GM12878 (cell line): ENCODE data around the gene SLC23A1. TPM values are rescaled to one million over a fixed set of nuclear protein-coding genes. Genes with fewer than 3 reads are reported as not detected.

Experiments
- ATAC-seq: fragments of 200-7000 bp; cut with Tn5 transposase; 3 replicates; pipeline ENCODE4 v1.9.1; 2020; ENCODE audit warnings: mild to moderate bottlenecking, moderate library complexity
- BruUV-seq: library from RNA; stranded (reverse); fragments of 400-500 nt; replicated peaks from 2 replicates; lab custom pipeline; 2021; lab: Mats Ljungman, UMichigan
- CTCF ChIA-PET: fragments of 300-600 bp; sonication (Branson Sonifier 250); formaldehyde crosslinking; extraction: SDS; loops from one replicate; lab custom pipeline; 2021; ENCODE audit warnings: inconsistent platforms; lab: Yijun Ruan, JAX
- POLR2A ChIA-PET: fragments of 350-600 bp; formaldehyde crosslinking; extraction: SDS; loops from one replicate; lab custom pipeline; 2021; ENCODE audit warnings: inconsistent platforms; lab: Charles Lee
- RAD21 ChIA-PET: fragments of 300-600 bp; sonication (Branson Sonifier 250); formaldehyde crosslinking; loops from one replicate; lab custom pipeline; 2023; ENCODE audit warnings: antibody characterized with exemption; ENCODE audit not compliant: unreplicated experiment; lab: Charles Lee
- SMC1A ChIA-PET: fragments of 300-600 bp; sonication (Branson Sonifier 250); formaldehyde crosslinking; loops from one replicate; lab custom pipeline; 2023; ENCODE audit not compliant: unreplicated experiment, uncharacterized antibody; lab: Charles Lee
- DNase-seq: peaks from one replicate; pipeline ENCODE4 v3.0.0-alpha.2; 2011; ENCODE audit warnings: low read depth, low spot score
- FAIRE-seq: peaks from 3 replicates; lab custom pipeline; 2011; peaks lifted over from hg19 to GRCh38; lab: Jason Lieb, UNC
- H2AFZ ChIP-seq: 2 replicates; pipeline ENCODE4 v1.6.0; 2011; ENCODE audit warnings: low read depth, low read length, control low read depth; ENCODE audit not compliant: control insufficient read depth
- H3K27ac ChIP-seq: 2 replicates; pipeline ENCODE4 v1.5.1; 2011; ENCODE audit warnings: control low read depth; ENCODE audit not compliant: control insufficient read depth, insufficient read depth
- H3K27me3 ChIP-seq, 2 experiments: replicated peaks in 1 of 2; 2 replicates each; pipeline versions ENCODE4 v1.6.0 to v1.6.1; 2011; ENCODE audit warnings: low read length in 1 of 2; ENCODE audit not compliant: control insufficient read depth in 2 of 2, insufficient read depth in 2 of 2
- H3K36me3 ChIP-seq, 2 experiments: 2 replicates each; pipeline ENCODE4 v1.5.1; 2011; ENCODE audit warnings: low read length in 1 of 2; ENCODE audit not compliant: control insufficient read depth in 2 of 2, insufficient read depth in 2 of 2
- H3K4me1 ChIP-seq: 2 replicates; pipeline ENCODE4 v1.6.1; 2011; ENCODE audit warnings: mild to moderate bottlenecking, low read length, moderate library complexity, mixed read lengths; ENCODE audit not compliant: control insufficient read depth, insufficient read depth
- H3K4me2 ChIP-seq: 2 replicates; pipeline ENCODE4 v1.6.0; 2011; ENCODE audit warnings: control low read depth; ENCODE audit not compliant: control insufficient read depth, insufficient read depth
- H3K4me3 ChIP-seq: fragments of 200-600 bp; sonication (generic); 2 replicates; pipeline ENCODE4 v1.5.1; 2016
- H3K79me2 ChIP-seq: 2 replicates; pipeline ENCODE4 v1.6.0; 2011; ENCODE audit warnings: low read length; ENCODE audit not compliant: control insufficient read depth, insufficient read depth
- H3K9ac ChIP-seq: 2 replicates; pipeline ENCODE4 v1.8.0; 2011; ENCODE audit warnings: low read length, control low read depth, mixed read lengths; ENCODE audit not compliant: control insufficient read depth, insufficient read depth
- H3K9me3 ChIP-seq: replicated peaks from 3 replicates; pipeline ENCODE4 v1.5.1; 2011; ENCODE audit warnings: mild to moderate bottlenecking, low read length; ENCODE audit not compliant: control insufficient read depth, insufficient read depth
- H4K20me1 ChIP-seq: 2 replicates; pipeline ENCODE4 v1.6.0; 2011; ENCODE audit not compliant: control insufficient read depth, insufficient read depth
- GATAD2B ChIP-seq: fragments of 450-650 bp; conservative IDR thresholded peaks from 2 replicates; pipeline ENCODE4 v1.6.1; 2017; ENCODE audit warnings: low read depth, mild to moderate bottlenecking, moderate library complexity
- IKZF2 ChIP-seq, 2 experiments: fragments of 450-650 bp; IDR thresholded peaks; 2 replicates each; pipeline ENCODE4 v1.6.1; 2017; ENCODE audit warnings: mild to moderate bottlenecking in 2 of 2, moderate library complexity in 2 of 2
- KLF5 ChIP-seq: fragments of 450-650 bp; IDR thresholded peaks from 2 replicates; pipeline ENCODE4 v1.6.1; 2014; ENCODE audit warnings: mild to moderate bottlenecking; ENCODE audit not compliant: partially characterized antibody
- NR2F1 ChIP-seq: fragments of 450-650 bp; conservative IDR thresholded peaks from 2 replicates; pipeline ENCODE4 v1.6.1; 2017; ENCODE audit warnings: mild to moderate bottlenecking
- PML ChIP-seq: IDR thresholded peaks from 2 replicates; pipeline ENCODE4 v1.6.1; 2012; ENCODE audit warnings: low read length, inconsistent platforms
- POLR2AphosphoS2 ChIP-seq: IDR thresholded peaks from 2 replicates; pipeline ENCODE4 v1.6.1; 2011; ENCODE audit warnings: low read depth, mild to moderate bottlenecking, low read length, improper control_type of control experiment, moderate library complexity
- RELA ChIP-seq: fragments of 450-650 bp; IDR thresholded peaks from 2 replicates; pipeline ENCODE4 v1.8.0; 2014; ENCODE audit warnings: borderline replicate concordance; ENCODE audit not compliant: partially characterized antibody
- SMC3 ChIP-seq: IDR thresholded peaks from 2 replicates; pipeline ENCODE4 v1.6.1; 2011; ENCODE audit warnings: low read length, improper control_type of control experiment, borderline replicate concordance
- SPI1 ChIP-seq: IDR thresholded peaks from 2 replicates; pipeline ENCODE4 v1.6.1; 2011; ENCODE audit warnings: low read depth, mild to moderate bottlenecking, low read length, moderate library complexity, borderline replicate concordance; ENCODE audit not compliant: insufficient read depth
- SUPT20H ChIP-seq: IDR thresholded peaks from 2 replicates; pipeline ENCODE4 v1.6.1; 2011; ENCODE audit warnings: low read depth, mild to moderate bottlenecking, low read length, moderate library complexity, borderline replicate concordance; ENCODE audit not compliant: control insufficient read depth
- TCF12 ChIP-seq: IDR thresholded peaks from 2 replicates; pipeline ENCODE4 v1.6.1; 2011; ENCODE audit warnings: low read depth, mild to moderate bottlenecking, low read length
- YBX1 ChIP-seq: fragments of 450-650 bp; IDR thresholded peaks from 2 replicates; pipeline ENCODE4 v1.6.1; 2016; ENCODE audit warnings: antibody characterized with exemption
- WGBS: methylation state at CpG from one replicate; pipeline ENCODE4 v1.1.6; 2016; ENCODE audit warnings: low lambda C conversion rate; ENCODE audit not compliant: insufficient replicate concordance, insufficient coverage; ENCODE audit errors: missing lambda C conversion rate; 5-methylcytosine and 5-hydroxymethylcytosine counted together
- in situ Hi-C: fragments of 300-500 bp; cut with MboI; formaldehyde crosslinking; loops from 9 replicates; pipeline ENCODE4 v1.14.3; 2018; ENCODE audit warnings: mixed read lengths
- intact Hi-C: fragments of 100-400 bp; cut with micrococcal nuclease; formaldehyde crosslinking; loops from one replicate; pipeline ENCODE4 v1.14.2; 2022; ENCODE audit not compliant: unreplicated experiment
- polyA plus RNA-seq, 11 experiments: library from polyadenylated mRNA; depleted of rRNA in 4 of 11; unstranded in 6 of 11; stranded (reverse) in 5 of 11; fragments of >200 nt; fragmentation: Nextera tagmentation in 4 of 11; fragmentation: Illumina TruSeq in 1 of 11; extraction: Ambion mirVana in 4 of 11; extraction: Trizol in 1 of 11; gene quantifications; 1 replicate in 1 of 11; 2 replicates in 10 of 11; pipeline versions ENCODE4 v1.2.1 to v1.2.3, GENCODE V29; 2011 to 2016; ENCODE audit warnings: inconsistent platforms in 2 of 11, missing spikeins in 2 of 11, low read depth in 1 of 11
- total RNA-seq, 4 experiments: library from RNA; depleted of rRNA in 3 of 4; stranded (reverse); fragments of >200 nt in 3 of 4; fragmentation: Illumina TruSeq in 1 of 4; extraction: Trizol in 1 of 4; gene quantifications; 2 replicates each; pipeline versions ENCODE4 v1.2.1 to v1.2.3, GENCODE V29; 2013 to 2021
- TF ChIP-seq, protein P1 (sequence below): IDR thresholded peaks from 2 replicates; pipeline ENCODE4 v1.6.1; 2011; ENCODE audit warnings: low read depth, low read length, improper control_type of control experiment, borderline replicate concordance
- TF ChIP-seq, protein P2 (sequence below): fragments of 450-650 bp; formaldehyde crosslinking; IDR thresholded peaks from 2 replicates; pipeline ENCODE4 v1.4.0; 2022; ENCODE audit warnings: mild to moderate bottlenecking, moderate library complexity
- TF ChIP-seq, protein P3 (sequence below): fragments of 450-650 bp; IDR thresholded peaks from 2 replicates; pipeline ENCODE4 v1.6.1; 2017; ENCODE audit warnings: mild to moderate bottlenecking

SLC23A1 gene
- total and polyA plus RNA-seq, 10 of the 15 experiments (the other 5 are each of a cell fraction or from before 2014, with no cell fraction given), result 0.35 to 4.7 (median 1.6) TPM

DNA sequence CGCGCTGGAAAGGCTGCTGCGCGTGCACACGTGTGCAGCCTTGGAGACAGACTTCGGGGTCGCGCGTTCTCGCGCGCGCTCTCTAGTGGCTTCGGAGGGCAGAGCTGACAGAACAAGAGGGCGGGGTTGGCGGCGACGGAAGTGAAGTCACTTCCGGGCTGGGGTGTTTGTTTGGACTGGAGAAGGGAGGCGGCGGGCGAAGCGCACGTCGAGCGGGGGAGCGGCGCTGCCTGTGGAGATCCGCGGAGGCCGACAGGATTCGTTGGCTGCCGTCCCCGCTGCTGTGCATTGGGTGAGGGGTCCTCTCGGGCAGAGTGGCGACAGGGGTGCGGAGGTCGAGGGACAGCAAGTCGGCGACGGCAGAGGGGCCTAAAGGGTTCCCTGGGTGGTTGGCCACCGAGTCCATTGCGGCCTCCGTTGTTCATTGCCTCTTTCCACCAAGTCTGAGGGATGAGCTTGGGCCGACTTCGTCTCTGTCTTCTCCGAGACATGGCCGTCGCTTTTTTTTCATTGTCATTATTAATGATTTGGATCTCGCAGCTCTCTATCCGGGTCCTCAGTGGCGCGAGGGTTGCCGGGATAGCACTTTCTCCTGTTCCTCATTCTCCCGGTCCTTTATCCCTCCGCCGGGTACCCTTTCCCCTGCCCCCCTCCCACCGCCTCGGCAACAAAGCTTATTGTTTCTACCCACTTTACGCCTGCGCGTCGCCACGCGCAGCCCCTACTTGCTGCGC, 41.2 kb downstream of the SLC23A1 start, which contains the start of gene PAIP2 (continued):
- TF ChIP-seq, protein P1, sequence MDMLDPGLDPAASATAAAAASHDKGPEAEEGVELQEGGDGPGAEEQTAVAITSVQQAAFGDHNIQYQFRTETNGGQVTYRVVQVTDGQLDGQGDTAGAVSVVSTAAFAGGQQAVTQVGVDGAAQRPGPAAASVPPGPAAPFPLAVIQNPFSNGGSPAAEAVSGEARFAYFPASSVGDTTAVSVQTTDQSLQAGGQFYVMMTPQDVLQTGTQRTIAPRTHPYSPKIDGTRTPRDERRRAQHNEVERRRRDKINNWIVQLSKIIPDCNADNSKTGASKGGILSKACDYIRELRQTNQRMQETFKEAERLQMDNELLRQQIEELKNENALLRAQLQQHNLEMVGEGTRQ, result 0 out of 2 replicates have a peak, but pooled peaks have one; percentile 13
- TF ChIP-seq POLR2AphosphoS2, result peak; percentile 80
- TF ChIP-seq, protein P2, sequence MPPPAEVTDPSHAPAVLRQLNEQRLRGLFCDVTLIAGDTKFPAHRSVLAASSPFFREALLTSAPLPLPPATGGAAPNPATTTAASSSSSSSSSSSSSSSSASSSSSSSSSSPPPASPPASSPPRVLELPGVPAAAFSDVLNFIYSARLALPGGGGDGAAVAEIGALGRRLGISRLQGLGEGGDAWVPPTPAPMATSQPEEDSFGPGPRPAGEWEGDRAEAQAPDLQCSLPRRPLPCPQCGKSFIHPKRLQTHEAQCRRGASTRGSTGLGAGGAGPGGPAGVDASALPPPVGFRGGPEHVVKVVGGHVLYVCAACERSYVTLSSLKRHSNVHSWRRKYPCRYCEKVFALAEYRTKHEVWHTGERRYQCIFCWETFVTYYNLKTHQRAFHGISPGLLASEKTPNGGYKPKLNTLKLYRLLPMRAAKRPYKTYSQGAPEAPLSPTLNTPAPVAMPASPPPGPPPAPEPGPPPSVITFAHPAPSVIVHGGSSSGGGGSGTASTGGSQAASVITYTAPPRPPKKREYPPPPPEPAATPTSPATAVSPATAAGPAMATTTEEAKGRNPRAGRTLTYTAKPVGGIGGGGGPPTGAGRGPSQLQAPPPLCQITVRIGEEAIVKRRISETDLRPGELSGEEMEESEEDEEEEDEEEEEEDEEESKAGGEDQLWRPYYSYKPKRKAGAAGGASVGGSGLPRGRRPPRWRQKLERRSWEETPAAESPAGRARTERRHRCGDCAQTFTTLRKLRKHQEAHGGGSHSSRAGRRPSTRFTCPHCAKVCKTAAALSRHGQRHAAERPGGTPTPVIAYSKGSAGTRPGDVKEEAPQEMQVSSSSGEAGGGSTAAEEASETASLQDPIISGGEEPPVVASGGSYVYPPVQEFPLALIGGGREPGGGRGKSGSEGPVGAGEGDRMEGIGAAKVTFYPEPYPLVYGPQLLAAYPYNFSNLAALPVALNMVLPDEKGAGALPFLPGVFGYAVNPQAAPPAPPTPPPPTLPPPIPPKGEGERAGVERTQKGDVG (CRISPR knock-in tag), result no peak
- TF ChIP-seq SMC3, result peak; percentile 60

DNA sequence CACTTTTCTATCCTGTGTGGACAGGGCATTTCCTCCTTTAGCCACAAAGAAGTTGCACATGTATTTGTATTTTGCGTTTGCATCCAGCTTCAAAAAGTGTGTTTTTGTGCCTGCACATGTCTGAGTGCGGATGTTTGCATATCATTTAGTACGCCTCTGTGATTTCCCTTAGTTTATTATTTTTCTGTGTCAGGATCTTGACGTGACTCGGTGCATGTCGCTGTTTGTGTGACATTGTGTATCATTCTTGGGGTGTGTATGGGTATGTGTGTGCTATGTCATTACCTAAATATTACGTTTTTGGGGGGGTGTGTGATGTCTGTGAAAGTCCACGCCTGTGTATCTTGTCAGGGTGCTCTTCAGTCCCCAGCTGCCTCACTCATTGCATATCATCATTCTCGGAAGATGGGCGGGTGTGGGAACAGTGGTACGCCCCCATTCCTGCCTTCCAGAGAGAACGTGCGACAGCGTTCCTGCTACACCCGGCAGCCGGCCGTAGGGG, 41.9 kb downstream of the SLC23A1 start:
- no TSS peak for BruUV-seq
- peaks cover 41% of the 10 kb centered on the region for H3K79me2 ChIP-seq
- no peaks in the 10 kb centered on the region for H4K20me1 ChIP-seq
- FAIRE-seq (no peak), DNase-seq (no peak), ATAC-seq (no peak; the same call in 2 of the 3 replicates)
- peak overlapping the region; percentile 82 for H3K4me2 ChIP-seq
- no peaks in the 10 kb centered on the region for H3K36me3 ChIP-seq
- peak overlapping the region; percentile 93 for H2AFZ ChIP-seq
- ChIA-PET SMC1A (interaction anchor here (1.1 to 1.8 kb wide), 10 partner anchors 16 to 90 kb away, joined by 3 to 14 read pairs (median 5); partner anchors contain the start of gene SPATA24), POLR2A (interaction anchor here (1.0 to 3.2 kb wide), 8 partner anchors 10 to 90 kb away, joined by 5 to 51 read pairs (median 8); partner anchors contain the start of genes MATR3 and MZB1), CTCF (interaction anchor here (0.7 to 3.1 kb wide), 19 partner anchors 8 to 173 kb away, joined by 3 to 24 read pairs (median 5); no protein-coding TSS in a partner anchor), RAD21 (interaction anchor here (0.6 to 3.8 kb wide), 13 partner anchors 9 to 798 kb away, joined by 3 to 42 read pairs (median 5); partner anchors contain the start of genes ETF1 and MZB1)
- intact Hi-C loops (loop anchor here (2.0 kb wide), 1 partner anchor 52 kb away; no protein-coding TSS in a partner anchor), in situ Hi-C loops (no loop called here)
- peaks cover 11% of the 10 kb centered on the region for H3K4me1 ChIP-seq
- no peaks in the 10 kb centered on the region for H3K27me3 ChIP-seq
- no peak overlapping the region; the same call in 1 of the 2 replicates for H3K27ac ChIP-seq
- H3K9me3 ChIP-seq, result no peaks in the 10 kb centered on the region
- under 1% methylated on average over 17 of the region's 17 CpGs for WGBS
- H3K9ac ChIP-seq, result peak overlapping the region; percentile 94
- H3K4me3 ChIP-seq, result peak overlapping the region; percentile 93
- TF ChIP-seq GATAD2B (no peak), KLF5 (no peak), YBX1 (no peak), IKZF2 (IDR thresholded peaks at IDR 0.05) (peak in 1 of 2 experiments; percentile 47; a peak in 3 of 4 replicates), PML (peak; percentile 9; the same call in 1 of the 2 replicates), NR2F1 (no peak), TCF12 (no peak), SUPT20H (no peak), RELA (peak; percentile 79), SPI1 (no peak)
- TF ChIP-seq, protein P3, sequence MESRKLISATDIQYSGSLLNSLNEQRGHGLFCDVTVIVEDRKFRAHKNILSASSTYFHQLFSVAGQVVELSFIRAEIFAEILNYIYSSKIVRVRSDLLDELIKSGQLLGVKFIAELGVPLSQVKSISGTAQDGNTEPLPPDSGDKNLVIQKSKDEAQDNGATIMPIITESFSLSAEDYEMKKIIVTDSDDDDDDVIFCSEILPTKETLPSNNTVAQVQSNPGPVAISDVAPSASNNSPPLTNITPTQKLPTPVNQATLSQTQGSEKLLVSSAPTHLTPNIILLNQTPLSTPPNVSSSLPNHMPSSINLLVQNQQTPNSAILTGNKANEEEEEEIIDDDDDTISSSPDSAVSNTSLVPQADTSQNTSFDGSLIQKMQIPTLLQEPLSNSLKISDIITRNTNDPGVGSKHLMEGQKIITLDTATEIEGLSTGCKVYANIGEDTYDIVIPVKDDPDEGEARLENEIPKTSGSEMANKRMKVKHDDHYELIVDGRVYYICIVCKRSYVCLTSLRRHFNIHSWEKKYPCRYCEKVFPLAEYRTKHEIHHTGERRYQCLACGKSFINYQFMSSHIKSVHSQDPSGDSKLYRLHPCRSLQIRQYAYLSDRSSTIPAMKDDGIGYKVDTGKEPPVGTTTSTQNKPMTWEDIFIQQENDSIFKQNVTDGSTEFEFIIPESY, result no peak
